ENCODE data around the gene NSUN3.

GRCh38 chr3:94020293-94020692 lies 42.6 kb upstream of the NSUN3 start:
- no peak for TF ChIP-seq YY1 (IDR thresholded peaks at IDR 0.05; ENCODE audit: low read depth)
- TF ChIP-seq EP300 (IDR thresholded peaks at IDR 0.05; ENCODE audit: borderline replicate concordance in 1 of 2, low read depth in 1 of 2, low read length in 1 of 2) = no peak
- no peak for TF ChIP-seq POLR2AphosphoS5 (IDR thresholded peaks at IDR 0.05; ENCODE audit: low read depth, low read length)
- TF ChIP-seq MAX (IDR thresholded peaks at IDR 0.05; ENCODE audit: low read depth) = no peak
- TF ChIP-seq CTCF (IDR thresholded peaks at IDR 0.05) = no peak
- no peak for TF ChIP-seq EZH2phosphoT487 (IDR thresholded peaks at IDR 0.05; ENCODE audit: borderline replicate concordance, low read depth)
- no peak for TF ChIP-seq SMC3 (IDR thresholded peaks at IDR 0.05; ENCODE audit: low read depth, low read length)
- no peak for TF ChIP-seq REST (IDR thresholded peaks at IDR 0.05; ENCODE audit: low read depth, low read length)
- no peak for TF ChIP-seq CHD2 (IDR thresholded peaks at IDR 0.05; ENCODE audit: low read length, partially characterized antibody)
- no peak for TF ChIP-seq TCF12 (IDR thresholded peaks at IDR 0.05)
- TF ChIP-seq FOXM1 (IDR thresholded peaks at IDR 0.05; ENCODE audit: low read depth) = no peak
- no peak for TF ChIP-seq SIN3A (IDR thresholded peaks at IDR 0.05; ENCODE audit: borderline replicate concordance, low read depth, low read length)
